ENCODE results near the gene DUSP1.

DNA sequence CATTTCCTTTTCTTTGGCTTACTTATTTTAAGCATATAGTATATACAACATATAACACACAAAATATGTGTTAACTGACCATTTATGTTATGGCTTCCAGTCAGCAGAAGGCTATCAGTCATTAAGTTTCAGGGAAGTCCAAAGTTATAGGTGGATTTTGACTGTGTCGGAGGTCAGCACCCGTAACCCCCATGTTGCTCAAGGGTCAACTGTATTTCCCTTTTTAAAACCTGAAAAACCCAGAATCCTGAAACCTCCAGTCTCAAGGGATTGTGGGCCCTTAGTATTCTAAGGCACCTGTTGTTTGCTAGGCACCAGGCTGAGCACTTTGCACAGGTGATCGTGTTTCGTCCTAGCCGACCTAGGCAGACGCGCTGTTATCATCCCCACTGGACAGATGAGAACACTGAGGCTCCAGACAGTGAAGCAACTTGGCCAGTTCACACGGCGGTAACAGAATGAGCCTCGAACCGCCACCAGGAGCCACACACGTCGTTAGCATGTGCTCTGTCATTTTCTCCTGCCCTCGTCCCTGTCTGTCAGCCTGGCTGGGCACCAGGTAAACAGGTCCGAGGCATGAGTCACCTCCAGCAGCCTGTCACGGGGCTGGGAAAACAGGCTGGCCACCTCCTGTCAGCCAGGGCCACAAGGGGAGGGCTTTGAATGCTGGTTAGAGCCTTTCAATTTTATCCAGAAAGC, 39.9 kb downstream of the DUSP1 start:
- TF ChIP-seq, protein P1, sequence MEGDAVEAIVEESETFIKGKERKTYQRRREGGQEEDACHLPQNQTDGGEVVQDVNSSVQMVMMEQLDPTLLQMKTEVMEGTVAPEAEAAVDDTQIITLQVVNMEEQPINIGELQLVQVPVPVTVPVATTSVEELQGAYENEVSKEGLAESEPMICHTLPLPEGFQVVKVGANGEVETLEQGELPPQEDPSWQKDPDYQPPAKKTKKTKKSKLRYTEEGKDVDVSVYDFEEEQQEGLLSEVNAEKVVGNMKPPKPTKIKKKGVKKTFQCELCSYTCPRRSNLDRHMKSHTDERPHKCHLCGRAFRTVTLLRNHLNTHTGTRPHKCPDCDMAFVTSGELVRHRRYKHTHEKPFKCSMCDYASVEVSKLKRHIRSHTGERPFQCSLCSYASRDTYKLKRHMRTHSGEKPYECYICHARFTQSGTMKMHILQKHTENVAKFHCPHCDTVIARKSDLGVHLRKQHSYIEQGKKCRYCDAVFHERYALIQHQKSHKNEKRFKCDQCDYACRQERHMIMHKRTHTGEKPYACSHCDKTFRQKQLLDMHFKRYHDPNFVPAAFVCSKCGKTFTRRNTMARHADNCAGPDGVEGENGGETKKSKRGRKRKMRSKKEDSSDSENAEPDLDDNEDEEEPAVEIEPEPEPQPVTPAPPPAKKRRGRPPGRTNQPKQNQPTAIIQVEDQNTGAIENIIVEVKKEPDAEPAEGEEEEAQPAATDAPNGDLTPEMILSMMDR (conservative IDR thresholded peaks at IDR 0.05; ENCODE audit: low read depth, low read length), result no peak
- TF ChIP-seq EZH2 (IDR thresholded peaks at IDR 0.05; ENCODE audit: low read length, unreplicated experiment) (no peak), EZH2phosphoT487 (IDR thresholded peaks at IDR 0.05; ENCODE audit: borderline replicate concordance, low read length) (no peak)

All from PC-3 (cell line).